ENCODE data around the gene CPVL.
"Not testable (repeated sequence)": the region's sequence is repeated elsewhere in the genome, so short reads cannot be mapped to it uniquely, and the experiment has no call there.

CPVL gene

DNA sequence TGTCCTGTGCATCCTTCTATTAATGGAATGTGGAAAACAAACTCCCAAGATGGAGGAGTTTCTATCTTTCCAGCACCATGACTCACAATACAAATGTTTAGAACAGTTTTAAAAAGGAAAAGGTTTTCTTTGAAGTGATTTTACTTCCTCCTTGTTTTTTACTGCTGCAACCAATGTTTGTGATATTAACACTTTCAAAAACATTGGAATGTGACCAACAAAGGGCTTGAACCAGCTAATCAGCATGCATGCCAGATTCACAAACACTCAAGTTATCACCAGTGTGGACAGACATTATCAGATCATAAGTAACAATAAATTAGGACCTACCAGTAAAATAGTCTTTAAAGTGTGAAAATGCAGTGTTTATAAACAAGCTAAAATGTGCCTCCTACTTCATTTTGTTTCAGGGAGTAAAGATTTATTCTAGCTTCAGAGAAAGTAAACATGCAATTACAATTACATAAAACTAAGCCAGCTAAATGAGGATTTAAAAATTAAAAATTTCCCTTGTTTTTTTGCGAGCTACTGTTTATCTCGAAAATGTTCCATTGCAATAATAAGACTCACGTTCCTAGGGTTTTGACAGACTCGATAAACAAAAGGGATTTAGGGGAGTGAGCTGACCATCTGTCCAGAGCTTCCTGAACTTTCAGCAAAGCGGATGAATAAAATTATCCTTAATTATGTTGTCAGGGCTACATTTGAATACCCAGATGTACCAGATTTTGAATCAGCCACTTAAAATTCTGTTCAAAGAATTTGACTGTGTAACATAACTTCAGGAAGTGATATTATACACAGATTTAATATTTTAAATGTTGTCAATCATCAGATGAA lies 29.8 kb downstream of the CPVL start:
- DNase-seq = no peak

DNA sequence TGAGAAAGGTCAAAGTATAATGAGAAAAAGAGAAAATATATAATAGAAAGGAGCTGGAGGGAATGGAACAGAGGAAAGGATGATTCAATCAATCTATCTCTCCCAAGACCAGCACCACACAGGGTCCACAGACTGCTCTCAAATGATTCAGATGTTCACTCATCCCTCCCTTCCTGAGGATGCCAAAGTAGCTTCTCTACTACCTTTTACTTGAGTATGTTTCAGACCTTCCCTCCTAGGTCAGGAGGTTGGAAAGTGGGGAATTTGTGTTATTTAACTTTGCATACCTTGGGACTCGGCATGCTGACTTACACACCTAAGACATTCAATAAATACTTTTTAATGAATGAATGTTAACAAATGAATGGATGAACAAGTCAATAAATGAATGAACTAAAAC lies 30.6 kb downstream of the CPVL start:
- DNase-seq = no peak

DNA sequence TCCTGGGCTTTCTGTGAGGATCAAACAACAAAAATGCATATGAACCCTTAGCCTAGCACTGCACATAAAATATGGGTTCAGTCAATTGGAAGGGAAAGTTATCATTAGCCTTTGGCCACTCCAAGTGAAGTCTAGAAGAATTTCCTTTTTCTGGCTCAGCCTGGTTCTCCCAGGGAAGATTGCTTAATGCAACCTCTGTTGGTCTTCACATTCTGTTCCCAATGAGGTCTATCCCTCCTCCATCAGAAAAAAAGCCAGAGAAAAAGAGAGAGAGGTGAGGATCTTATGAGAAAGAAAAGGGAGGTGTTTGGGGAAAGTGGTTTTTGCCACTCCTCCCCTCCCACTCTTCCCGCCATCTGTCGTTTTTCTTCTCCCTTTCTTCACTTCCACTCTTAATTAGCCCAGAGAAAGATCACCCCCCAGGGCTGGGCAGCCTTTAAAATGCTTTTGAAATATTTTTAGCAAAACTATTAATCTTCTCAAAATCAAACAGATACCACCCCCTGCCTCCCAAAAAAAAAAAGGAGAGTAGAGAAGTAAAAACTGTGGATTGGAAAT lies 31.1 kb downstream of the CPVL start:
- DNase-seq = no peak

DNA sequence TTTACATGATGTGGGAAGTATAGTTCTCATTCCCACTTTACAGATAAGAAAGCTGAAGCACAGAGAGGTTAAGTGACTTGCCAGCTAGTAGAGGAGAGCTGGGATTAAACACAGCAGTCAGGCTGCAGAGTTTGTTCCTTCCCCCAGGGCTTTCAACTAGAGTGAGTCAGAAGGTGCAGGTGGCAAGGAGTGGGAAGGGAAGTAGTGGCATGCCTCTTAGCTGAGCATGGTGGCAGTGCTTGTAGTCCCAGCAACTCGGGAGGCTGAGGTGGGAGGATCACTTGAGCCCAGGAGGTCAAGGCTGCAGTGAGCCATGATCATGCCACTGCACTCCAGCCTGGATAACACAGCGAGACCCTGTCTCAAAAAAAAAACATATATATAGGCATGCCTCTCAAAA lies 32.1 kb downstream of the CPVL start:
- not testable (repeated sequence) for DNase-seq

DNA sequence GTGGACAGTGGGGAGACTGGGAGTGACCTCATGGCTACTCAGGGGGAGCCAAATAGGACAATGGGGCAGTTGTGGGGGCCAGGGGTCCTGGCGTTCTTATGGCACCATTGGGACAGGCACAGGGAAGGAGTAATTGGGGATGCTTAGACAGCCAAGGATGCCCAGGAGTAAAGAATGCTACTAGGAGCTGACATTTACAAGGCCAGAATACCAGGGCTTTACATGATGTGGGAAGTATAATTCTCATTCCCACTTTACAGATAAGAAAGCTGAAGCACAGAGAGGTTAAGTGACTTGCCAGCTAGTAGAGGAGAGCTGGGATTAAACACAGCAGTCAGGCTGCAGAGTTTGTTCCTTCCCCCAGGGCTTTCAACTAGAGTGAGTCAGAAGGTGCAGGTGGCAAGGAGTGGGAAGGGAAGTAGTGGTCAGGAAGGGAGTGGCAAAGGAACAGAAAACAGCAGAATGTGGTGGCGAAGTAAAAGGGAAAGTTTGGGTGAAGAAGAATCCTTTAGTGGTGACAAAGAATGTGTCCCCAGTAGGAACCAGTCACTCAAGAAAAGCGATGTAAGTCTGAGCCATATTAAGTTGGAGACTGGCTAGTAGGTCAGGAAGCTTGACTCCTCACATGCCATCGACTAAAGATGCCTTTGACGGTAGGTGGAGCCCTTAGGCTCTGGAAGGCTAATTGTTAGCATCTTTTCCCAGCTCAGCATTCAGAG lies 32.8 kb downstream of the CPVL start:
- peak in 1 of 5 donors; percentile 36 for DNase-seq

DNA sequence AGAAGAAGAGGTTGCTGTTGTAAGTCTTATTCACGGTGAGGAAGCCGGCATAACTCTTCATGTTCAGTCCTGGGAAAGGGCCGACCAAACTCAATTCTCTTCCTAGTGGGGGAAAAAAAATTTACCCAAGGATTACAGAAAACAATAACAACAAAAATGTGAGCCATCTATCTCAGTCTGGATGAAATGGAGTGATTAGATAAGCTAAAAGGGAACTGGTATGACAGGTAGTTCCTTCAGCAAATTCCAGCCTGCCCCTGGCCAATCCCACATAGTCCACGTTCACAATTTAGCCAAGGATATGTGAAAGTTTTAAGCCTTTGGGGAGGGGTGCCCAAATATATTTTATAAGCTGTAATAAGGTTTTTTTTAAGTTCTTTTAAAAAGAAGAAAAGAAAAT lies 33.6 kb downstream of the CPVL start:
- no peak for DNase-seq

DNA sequence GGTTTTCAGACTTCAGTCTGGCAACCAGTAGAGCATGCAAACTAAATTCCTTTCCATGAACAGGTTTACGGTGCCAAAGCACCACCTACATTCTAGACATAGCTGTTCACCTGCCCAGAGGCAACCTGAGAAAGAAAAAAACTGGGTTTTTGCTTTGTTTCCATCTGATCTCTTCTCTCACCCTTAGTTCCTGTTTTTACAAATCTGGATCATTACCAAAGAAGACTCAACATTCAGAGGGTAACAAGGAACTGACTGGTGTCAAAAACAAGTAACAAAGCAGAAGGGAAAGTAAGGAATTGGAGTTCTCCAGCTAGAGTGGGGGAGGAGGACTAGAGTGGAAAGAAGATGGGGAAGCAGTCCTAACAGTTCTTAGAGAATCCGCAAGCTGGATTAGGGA lies 36.4 kb downstream of the CPVL start:
- no peak for DNase-seq

DNA sequence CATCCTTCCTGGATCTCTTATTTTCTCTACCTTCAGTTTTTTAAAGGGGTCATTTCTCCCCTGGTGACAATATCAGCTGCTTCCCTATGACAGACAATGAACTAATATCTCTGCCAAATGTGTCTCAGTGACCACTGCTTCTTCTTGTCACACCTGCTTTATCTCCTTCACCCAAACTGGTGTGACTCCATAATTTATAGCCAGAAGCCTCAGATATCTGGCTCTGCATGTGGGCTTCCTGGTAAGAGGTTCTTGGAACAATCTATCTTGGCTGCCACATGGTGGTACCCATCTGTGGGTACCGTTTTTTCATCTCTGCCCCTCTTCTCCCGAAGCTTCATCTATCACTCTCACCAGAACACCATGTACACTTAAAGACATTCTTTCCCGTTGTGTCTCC lies 37.0 kb downstream of the CPVL start:
- DNase-seq = no peak

DNA sequence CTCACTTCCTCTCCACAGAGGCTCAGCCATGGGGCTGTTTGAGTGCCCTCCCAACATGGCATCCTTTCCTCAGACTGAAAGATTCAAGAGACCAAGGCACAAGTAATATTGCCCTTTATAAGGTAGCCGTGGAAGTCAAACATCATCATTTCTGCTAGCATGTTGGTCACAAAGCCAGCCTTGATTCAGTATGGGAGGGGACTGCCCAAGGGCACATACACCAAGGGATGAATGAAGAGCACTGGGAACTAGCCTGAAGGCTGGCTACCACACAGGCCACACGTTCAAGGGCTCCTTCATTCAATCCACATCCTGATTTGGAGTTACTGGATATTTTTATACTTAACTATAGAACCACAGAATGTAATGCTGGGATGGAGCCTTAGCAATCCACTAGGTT lies 39.3 kb downstream of the CPVL start:
- no peak for DNase-seq

DNA sequence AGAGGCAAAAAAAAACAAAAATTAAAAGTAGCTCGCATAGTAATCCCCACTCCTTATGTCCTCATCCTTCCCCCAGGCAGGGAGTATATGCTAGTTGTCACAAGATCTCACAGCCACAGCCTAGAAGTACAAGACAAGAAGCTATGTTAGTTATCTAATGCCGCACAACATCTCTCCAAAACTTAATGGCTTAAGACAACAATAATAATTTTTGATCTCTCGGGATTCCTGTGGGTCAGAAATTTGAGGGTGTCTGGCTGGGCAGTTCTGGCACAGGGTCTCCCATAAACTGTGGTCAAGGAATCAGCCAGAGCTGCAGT lies 39.7 kb downstream of the CPVL start:
- no peak for DNase-seq

DNA sequence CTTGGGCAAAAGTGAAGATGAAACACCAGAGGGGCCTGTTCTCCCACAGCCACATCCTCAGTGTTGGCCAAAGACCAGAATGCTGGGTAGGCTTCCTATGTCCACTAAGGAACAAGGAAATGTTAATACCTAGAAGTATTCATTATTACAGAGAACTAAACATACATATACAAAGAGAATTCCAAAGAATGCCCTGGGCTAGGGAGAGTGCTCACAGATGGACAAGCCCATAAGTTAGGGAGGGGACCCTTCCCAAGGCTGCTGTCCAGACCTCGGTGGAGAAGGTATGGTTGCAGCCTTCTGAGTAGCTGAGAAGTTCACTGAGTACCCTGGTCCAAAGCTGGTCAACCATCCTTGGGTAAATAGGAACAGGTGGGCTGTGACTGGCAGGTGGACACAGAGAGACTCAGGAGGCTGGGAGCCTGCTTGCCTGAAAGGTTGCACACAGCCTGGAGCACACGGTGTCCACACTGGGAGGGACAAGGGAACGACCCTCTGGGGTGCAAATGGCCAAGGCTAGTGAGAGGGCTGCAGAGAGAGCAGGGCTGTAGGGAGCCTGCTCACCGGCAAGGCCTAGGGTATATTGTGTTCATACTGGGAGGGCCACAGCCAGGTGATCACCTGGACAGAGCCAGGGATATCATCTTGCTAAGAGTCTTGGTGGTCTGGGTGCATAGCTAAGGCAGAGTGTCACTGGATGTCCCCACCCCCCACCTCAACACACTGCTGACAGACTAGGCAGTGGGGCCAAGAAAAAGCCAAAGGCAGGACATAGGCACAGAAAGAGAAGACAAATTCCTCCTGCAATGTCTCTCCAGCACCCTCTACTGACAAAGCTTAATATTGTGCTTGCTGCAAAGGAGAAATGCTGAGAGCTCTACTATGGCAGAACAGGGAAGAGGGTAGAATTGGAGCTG lies 40.3 kb downstream of the CPVL start:
- peak in 1 of 5 donors; percentile 46 for DNase-seq

DNA sequence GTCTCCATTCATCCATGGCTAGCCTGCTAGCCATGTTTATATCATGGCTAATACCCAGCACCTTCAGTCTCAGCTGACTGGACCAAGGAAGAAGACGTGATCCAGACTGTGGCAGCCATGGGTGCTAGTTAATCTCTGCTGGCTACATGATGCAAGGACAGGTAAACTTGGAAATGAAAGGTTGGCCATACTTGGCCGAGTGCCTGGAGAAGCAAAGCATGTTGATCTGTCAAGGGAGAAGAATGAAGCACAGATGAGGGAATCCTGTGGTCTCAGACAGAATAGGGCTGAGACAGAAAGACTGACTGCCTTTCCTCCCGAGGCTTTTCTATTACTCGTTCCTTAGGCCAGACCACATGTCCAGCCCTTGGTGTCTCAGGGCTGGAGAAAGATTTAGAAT lies 41.1 kb downstream of the CPVL start:
- no peak for DNase-seq

DNA sequence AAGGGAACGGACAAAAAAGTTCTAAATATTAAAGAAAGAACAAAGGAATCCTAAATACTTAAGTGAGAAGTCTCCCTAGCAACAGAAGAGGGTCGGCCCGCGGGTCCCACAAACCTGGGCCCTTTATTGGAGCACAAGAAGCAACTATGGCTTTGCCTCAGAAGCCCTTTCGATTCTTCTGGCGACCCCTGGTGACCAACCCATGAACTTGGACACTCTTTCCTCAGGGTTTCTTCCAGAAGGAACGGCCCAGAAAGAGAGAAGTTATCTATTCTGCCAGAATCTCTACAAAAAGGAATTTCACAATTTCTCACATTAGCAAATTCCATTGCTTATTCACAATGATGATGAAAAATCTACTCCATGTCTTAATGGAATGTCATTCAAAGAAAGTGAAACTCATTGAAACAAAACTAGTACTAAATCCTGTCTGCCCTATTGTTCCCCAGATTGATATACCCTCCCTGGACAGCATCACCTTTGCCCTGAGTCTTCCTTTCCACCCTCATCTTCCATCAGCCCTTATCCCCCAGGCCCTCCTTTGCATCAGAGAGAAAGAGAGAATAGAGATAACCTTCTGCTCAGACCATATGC lies 43.7 kb downstream of the CPVL start:
- DNase-seq = peak in 1 of 5 donors; percentile 35

DNA sequence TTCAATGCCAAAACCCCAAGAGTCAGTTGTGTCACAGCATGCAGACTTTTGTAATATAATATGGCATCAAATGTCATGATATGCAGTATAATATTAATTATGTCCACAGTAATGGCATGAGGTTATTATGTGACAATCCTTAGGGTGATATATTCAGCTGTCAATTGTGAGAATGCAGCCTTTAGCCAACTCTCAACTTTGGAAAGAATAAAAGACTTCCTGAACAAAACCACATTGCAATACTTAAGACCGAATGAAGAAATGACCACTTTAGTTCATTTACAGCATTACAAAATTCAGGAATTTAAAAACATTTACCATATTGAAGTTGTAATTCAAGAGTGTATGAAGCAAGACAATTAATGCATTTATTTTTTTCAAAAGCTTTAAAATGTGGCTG lies 45.4 kb downstream of the CPVL start:
- no peak for DNase-seq

DNA sequence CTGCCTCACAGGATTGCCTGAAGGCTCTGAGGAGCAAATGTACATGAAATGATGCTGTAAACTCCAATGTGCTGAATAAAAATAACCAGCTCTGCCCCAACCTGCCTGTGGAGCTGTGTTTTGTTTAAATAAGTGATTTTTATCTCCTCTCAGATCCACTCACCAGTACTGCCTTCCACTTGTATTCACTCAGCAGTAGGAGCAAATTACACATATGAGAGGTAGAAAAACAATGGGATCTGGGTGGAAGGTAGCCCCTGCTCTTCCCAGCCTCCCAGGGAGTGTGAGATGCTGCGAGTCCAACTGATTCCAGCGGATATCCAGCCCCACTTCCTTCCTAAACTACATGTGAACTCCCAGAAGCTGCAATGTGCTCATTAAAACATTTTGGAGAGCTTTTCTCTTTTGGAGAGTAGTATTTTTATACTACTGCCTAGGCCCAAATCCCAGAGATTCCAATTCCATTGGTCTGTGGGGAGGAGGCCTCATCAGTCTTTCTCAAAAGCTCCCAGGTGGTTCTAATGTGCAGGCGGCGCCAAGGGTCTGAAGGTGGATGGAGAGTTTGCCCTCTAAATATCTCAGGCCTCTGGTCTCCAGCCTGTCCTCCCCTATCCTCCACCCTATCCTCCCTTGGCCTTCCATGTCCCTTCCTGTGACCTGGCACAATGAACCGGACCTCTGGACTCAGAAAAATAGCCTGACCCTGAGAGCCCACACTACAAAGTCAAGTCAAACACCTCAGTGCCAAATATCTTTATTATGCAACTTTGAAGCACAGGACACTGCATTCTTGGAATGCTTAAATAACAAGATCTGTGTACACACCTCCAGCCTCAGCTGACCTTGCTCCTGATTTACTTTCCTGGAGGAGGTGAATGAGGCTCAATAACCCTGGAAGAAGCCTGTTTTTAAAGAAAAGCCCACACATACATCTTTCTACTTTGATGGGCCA lies 46.2 kb downstream of the CPVL start:
- no peak for DNase-seq

DNA sequence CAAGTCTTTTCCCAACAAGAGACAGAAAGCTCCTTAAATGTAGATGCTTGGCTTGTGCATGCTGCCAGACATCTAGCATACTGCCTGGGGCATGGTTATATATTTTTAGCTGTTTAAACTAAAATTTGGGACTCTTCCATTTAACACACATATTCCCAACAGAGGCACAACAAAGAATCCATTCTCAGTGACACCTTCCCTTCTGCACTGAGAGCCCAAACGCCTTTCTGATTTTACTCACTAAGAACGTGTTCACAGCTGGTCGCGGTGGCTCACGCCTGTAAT lies 49.9 kb downstream of the CPVL start:
- DNase-seq = no peak

DNA sequence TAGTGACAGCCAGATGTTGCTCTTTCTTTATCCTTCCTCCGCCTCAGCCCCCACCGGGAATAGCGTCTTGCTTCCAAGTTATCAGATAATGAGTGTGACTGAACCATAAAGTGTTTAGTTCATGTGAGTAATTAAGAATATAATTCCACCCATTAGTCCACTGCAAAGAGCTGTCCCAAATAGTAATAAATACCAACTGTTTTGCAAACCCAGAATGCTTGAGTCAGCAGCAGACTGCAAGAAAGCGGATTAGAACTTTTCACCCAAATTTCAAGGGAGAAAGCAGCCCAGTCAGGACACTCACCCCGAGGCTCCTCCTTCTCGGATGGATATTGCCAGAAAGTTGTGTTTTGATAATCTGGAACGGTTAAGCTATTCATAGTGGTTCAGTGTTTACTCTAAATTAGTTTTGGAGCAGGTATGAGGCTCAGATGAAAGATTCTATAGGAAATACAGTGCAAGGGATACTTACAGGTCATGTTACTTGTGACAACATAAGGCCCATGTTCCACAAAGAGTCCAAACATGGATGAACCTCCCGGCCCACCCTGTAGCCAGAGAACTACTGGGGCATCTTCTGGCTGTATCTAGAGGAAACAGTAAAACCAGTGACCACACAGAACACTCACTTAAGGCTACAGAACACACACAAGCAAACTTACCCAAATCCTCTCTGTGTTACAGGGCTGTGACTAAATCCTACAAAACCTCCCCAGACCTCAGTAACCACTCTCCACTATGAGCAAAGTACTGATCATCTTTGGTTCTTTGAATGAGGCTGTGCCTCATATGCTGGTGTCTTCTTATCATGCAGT lies 50.5 kb downstream of the CPVL start:
- DNase-seq = no peak

DNA sequence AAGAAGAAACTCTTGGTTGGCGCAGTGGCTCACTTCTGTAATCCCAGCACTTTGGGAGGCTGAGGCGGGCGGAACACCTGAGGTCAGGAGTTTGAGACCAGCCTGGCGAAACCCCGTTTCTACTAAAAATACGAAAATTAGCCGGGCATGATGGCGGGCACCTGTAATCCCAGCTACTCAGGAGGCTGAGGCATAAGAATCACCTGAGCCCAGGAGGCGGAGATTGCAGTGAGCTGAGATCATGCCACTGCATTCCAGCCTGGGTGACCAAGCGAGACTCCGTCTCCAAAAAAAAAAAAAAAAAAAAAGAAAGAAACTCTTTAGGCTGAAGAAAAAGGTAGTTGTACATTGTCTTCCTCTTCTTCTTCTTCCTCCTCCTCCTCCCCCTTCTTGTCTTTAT lies 53.2 kb downstream of the CPVL start:
- not testable (repeated sequence) for DNase-seq

DNA sequence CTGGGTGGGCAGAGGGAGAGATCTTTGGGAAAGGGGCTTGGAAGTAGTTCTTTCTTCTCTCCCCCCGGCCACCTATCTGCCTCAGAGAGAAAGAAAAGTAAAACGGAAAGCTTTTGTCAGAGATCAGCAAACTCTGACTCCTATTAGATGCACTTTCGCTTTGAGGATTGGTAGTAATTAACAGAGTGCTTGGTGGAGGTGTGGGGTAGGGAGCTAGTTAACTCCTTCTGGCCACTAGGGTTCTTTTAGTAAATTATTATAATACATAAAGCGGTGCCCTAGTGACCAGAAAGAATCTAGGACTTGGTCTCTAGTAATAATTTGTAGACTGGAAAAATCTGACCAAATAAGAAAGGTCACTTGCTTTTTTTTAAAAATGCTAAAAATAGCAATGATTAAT lies 54.6 kb downstream of the CPVL start:
- peak in 1 of 5 donors; percentile 72 for DNase-seq

DNA sequence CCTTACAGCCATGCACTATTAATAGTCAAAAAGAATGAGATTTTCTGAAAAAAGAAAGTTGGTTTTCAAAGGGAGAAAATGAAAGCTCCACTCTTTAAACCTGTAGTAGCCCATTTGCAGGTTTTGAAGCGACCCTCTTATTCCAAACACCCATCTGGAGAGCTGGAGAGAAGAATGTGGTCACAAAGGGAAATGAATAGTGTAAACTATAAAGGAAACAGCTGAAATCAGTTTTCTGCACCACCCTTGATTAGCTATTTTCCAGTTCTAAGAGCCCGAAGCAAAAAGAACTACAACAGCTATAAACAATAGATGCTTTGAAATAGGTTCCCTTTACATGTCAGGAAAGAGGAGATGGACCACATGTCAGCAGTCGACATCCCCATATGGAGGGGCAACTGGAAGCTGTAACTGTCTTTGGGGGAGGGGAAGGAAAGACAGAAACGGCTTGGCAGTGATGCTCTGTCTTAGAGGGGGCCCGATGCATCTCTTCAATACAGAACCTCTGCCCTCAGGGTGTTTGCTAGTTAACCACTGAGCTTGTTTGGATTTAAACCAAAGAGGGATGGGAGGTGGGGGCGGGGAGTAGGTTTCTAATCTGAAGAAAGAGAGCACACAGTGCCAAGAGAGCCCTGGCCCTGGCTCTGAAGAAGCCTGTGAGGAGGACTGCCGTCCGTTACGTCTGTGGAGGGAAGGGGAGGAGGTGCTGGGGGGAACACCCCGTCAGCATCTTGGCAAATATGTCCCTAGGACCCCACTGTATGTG lies 55.3 kb downstream of the CPVL start:
- peak in 1 of 5 donors; percentile 7 for DNase-seq
